Testis (tissue), 2 donors: ENCODE measurements around the gene ASIC1.

Source experiments
- POLR2A ChIP-seq: fragments of 450-650 bp; IDR thresholded peaks from one replicate; pipeline ENCODE4 v1.6.1; 2017; ENCODE audit warnings: antibody characterized with exemption, mild to moderate bottlenecking, moderate library complexity
- TF ChIP-seq, protein P1 (sequence below), 3 experiments: fragments of 450-650 bp in 2 of 3; fragments of 200-600 bp in 1 of 3; sonication (generic) in 1 of 3; IDR thresholded peaks; one replicate each; pipeline ENCODE4 v1.5.1; 2016 to 2019; ENCODE audit warnings: antibody characterized with exemption in 3 of 3, mild to moderate bottlenecking in 2 of 3, moderate library complexity in 1 of 3

DNA sequence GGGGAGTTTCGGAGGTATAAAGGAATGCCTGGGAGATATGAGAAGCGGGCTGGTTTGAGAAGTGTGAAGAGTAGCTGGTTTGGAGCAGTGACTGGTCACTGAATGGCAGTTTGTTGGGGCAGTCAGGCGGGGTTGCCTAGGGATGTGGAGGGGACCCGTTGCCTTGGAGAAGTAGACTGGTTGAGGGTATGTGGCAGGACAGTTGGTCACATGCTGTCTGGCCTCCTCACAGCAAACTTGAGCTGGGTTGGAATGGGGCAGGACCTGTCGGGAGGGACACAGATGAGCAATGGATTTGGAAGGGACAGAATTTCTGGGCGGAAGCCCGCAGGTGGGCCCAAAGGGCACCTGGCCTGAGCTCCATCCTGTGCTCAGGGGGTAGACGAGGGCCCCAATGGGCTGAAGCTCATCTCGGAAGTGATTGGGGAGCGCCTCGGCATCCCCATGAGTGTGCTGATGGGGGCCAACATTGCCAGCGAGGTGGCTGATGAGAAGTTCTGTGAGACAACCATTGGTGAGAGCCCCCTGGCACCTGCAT, 48.6 kb downstream of the ASIC1 start:
- TF ChIP-seq, protein P1, sequence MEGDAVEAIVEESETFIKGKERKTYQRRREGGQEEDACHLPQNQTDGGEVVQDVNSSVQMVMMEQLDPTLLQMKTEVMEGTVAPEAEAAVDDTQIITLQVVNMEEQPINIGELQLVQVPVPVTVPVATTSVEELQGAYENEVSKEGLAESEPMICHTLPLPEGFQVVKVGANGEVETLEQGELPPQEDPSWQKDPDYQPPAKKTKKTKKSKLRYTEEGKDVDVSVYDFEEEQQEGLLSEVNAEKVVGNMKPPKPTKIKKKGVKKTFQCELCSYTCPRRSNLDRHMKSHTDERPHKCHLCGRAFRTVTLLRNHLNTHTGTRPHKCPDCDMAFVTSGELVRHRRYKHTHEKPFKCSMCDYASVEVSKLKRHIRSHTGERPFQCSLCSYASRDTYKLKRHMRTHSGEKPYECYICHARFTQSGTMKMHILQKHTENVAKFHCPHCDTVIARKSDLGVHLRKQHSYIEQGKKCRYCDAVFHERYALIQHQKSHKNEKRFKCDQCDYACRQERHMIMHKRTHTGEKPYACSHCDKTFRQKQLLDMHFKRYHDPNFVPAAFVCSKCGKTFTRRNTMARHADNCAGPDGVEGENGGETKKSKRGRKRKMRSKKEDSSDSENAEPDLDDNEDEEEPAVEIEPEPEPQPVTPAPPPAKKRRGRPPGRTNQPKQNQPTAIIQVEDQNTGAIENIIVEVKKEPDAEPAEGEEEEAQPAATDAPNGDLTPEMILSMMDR (IDR thresholded peaks at IDR 0.05) = no peak
- TF ChIP-seq POLR2A = no peak
